NK-92 (cell line): Measurements from ENCODE around the gene TM4SF5.

Experiments used
- DNase-seq: peaks from one replicate; lab custom pipeline; 2025; ENCODE audit not compliant: unreplicated experiment; lab: John Stamatoyannopoulos, UW

TM4SF5 gene

GRCh38 chr17:4771519-4772234 is at the start of gene TM4SF5:
Gene TM4SF5, plus strand, starts transcription at chr17:4771886. Its CDS starts 37 bp downstream, at chr17:4771923.
- no peak for DNase-seq

DNA sequence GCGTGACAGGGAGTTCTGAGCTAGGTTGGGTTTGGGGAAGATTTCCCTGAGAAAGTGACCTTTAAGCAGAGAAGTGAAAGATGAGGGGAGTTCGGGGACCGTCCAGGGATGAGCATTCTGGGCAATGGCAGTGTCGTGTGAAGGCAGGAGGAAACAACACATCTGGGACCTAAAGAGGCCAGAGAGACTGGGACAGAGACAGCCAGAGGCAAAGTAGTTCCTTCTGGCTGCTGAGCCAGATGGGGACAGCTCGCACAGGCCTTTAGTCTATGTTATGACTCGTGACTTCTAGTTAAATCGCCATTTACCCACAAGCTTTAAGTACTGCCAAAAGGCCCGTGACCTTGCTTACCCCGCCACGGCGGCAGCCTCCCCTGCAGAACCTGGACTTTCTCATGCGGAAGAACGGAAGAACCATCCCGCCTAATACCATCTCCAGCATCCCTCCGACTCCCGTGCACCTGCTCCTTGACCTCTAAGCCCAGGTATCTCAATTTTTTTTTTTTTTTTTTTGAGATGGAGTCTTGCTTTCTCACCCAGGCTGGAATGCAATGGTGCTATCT is 48.9 kb upstream of the TM4SF5 start:
- no peak for DNase-seq

DNA sequence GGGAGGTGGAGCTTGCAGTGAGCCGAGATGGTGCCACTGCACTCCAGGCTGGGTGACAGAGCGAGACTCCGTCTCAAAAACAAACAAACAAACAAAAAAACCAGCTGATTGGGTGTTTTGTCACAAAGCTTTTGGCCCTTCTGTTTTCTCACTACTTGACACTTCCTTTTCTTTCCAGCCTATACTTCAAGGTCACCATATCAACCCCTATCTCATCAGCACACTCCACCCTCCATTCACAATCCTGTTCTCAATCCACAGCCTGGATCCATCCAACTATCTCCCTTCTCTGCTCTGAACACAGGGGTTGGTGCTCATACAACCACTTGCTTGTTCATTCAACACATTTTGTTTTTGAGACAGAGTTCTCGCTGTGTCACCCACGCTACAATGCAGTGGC is 47.0 kb upstream of the TM4SF5 start:
- no peak for DNase-seq

GRCh38 chr17:4725646-4726310 is 45.9 kb upstream of the TM4SF5 start:
- DNase-seq: no peak

DNA sequence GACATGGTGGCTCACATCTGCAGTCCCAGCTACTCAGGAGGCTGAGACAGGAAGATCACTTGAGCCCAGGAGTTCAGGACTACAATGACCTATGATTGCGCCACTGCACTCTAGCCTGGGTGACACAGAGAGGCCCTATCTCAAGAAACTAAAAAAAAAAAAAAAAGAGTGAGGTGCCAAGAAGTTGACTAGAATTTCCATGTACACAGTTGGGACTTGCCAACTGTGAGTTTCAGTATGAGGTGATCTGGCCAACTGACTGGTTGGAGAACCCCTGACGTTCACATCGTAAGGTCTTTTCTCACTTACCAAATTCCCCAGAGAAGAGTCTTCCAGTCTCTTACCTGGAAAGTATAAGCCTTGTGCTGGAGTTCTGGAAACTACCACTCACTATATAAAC is 43.6 kb upstream of the TM4SF5 start:
- no peak for DNase-seq

DNA sequence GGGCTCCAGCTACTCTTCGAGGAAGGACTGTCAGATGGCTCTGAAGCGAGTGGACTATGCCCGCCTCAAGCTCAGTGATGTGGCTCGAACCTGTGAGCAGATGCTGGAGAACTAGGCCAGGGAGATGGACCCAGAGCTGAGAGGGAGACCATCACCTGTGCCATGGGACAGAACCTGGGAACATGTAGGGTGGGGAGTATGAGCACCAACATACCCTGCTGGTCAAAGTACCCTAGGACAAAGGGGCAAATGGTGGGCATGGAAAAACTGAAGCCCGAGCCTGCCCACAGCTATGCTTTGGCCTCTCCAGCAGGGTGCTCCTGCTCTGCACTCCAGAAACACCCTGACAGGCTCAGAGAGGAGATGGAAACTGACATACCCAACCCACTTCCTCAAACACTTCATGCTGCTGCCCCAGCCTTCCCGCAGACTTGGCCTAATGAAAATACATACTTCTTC is 38.6 kb upstream of the TM4SF5 start:
- DNase-seq: no peak

DNA sequence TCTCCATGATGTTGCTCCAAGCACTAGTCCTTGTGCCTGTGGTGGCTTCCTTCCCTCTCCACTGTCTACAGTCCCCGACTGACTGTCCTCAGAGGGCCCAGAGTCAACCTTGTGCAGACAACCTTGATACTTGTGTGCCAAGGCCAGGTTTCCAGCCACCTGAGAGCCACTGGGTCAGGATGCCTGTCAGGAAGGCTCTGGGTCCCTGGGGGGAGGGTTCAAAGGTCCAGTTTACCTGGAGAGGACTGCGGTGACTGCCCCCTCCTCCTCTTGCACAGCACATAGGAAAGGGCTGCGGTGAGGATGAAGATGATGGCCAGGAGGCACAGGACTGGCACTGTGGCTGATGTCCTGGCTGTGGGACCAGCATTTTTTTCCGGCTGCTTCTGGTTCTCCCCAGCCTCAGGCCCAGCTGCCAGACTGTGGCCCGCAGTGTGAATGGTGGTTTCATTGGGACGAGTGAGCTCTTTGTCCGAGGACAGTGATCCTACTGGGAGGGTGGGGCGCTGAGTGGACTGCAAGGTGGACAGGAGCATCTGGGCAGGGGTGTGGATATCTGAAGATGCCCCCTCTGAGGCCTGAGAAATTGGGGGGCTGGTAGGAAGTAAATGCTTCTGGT is 36.7 kb upstream of the TM4SF5 start:
- DNase-seq: no peak

GRCh38 chr17:4735876-4736651 is 35.6 kb upstream of the TM4SF5 start:
- no peak for DNase-seq

GRCh38 chr17:4738136-4739121 is 33.3 kb upstream of the TM4SF5 start:
- DNase-seq: no peak

GRCh38 chr17:4739122-4740024 is 32.3 kb upstream of the TM4SF5 start, which contains the start of the genes CXCL16 and ZMYND15:
Gene CXCL16, minus strand, starts transcription at chr17:4739928. Its CDS starts 589 bp downstream, at chr17:4739339.
Gene ZMYND15, plus strand, starts transcription at chr17:4739833. Its CDS starts 716 bp downstream, at chr17:4740549.
- DNase-seq: no peak

- DNase-seq: no peak
Observed at GRCh38 chr17:4740025-4740351, 31.7 kb upstream of the TM4SF5 start.

DNA sequence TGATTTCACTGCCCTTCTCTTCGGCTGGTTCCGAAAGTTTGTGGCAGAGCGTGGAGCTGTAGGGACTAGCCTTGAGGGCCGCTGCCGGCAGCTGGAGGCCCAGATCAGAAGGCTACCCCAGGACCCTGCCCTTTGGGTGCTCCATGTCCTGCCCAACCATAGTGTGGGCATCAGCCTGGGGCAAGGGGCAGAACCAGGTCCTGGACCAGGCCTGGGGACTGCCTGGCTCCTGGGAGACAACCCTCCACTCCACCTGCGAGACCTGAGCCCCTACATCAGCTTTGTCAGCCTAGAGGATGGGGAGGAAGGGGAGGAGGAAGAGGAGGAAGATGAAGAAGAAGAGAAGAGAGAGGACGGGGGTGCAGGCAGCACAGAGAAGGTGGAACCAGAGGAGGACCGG is 31.1 kb upstream of the TM4SF5 start:
- no peak for DNase-seq

DNA sequence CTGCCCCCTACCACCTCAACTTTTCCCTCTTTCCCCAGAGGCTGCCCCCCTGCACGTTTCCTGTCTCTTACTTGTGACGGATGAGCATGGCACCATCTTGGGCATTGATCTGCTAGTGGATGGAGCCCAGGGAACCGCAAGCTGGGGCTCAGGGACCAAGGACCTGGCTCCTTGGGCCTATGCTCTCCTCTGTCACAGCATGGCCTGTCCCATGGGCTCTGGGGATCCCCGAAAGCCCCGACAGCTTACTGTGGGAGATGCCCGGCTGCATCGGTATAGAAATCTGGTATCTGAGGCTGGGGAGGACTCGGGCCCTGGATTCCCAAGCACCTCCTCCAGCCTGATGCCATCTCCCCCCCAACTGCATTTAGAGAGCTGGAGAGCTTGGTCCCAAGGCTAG is 30.1 kb upstream of the TM4SF5 start:
- no peak for DNase-seq

DNA sequence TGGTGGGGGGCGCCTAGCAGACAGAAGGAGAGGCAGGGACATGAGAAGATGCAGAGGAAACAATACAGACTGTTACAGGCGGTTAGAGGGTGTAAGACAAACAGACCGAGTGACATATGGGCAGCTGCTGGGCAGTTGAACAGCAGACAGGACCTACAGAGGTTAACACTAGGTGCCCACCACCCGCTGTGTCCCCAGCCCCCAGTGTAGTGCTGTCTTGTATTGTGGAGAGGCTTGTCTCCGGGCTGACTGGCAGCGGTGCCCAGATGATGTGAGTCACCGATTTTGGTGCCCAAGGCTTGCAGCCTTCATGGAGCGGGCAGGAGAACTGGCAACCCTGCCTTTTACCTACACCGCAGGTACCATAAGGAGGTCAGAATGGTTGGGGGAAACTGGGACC is 29.6 kb upstream of the TM4SF5 start:
- DNase-seq: no peak

- DNase-seq: no peak
Observed at GRCh38 chr17:4742629-4743028, 29.1 kb upstream of the TM4SF5 start.

GRCh38 chr17:4743216-4743615 is 28.5 kb upstream of the TM4SF5 start:
- no peak for DNase-seq

DNA sequence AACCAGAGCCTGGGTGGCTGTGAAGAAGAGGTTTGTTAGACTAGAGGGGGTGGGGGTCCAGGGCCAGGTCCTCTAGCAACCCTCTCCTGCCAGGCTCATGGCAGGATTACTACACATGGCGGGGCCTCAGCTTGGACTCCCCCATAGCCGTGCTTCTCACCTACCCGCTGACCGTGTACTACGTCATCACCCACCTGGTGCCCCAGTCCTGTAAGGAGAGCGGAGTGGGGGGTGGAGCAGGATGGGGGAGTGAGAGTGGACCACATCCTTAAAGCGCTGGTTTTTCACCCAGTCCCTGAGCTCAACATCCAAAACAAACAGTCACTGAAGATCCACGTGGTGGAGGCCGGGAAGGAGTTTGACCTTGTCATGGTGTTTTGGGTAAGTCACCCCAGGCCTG is 27.8 kb upstream of the TM4SF5 start:
- DNase-seq: no peak

GRCh38 chr17:4744999-4745969 is 26.4 kb upstream of the TM4SF5 start:
- DNase-seq: no peak
